WTC11 (cell line): ENCODE results near the gene GPR39. TPM values are rescaled to one million over a fixed set of nuclear protein-coding genes. Genes with fewer than 3 reads are reported as not detected.
A peak's percentile ranks its signal among the peaks of the same experiment; 100 is the strongest.

Experiments
- ATAC-seq: fragments of 200-7000 bp; cut with Tn5 transposase; 2 replicates; pipeline ENCODE4 v1.10.0; 2021; ENCODE audit warnings: mild to moderate bottlenecking, moderate library complexity
- CTCF ChIA-PET: fragments of 300-600 bp; sonication (Branson Sonifier 250); formaldehyde crosslinking; loops from one replicate; lab custom pipeline; 2021; ENCODE audit warnings: antibody characterized with exemption; lab: Charles Lee
- POLR2A ChIA-PET: fragments of 350-600 bp; sonication (Branson Sonifier 250); formaldehyde crosslinking; loops from one replicate; lab custom pipeline; 2021; ENCODE audit warnings: antibody characterized with exemption; lab: Charles Lee
- DNase-seq: peaks from one replicate; pipeline ENCODE4 v3.0.0; 2021; ENCODE audit warnings: low spot score
- H3K27ac Mint-ChIP-seq: 2 replicates; pipeline ENCODE4 v1.8.0; 2021; ENCODE audit warnings: mixed read lengths
- H3K27me3 Mint-ChIP-seq: 2 replicates; pipeline ENCODE4 v1.8.0; 2021; ENCODE audit warnings: low read depth, mild to moderate bottlenecking, moderate library complexity, mixed read lengths
- H3K36me3 Mint-ChIP-seq: 2 replicates; pipeline ENCODE4 v1.8.0; 2021; ENCODE audit warnings: mixed read lengths
- H3K4me1 Mint-ChIP-seq: 2 replicates; pipeline ENCODE4 v1.8.0; 2022; ENCODE audit warnings: mixed read lengths
- H3K4me3 Mint-ChIP-seq: 2 replicates; pipeline ENCODE4 v1.8.0; 2021; ENCODE audit warnings: mild to moderate bottlenecking, moderate library complexity, mixed read lengths
- H3K9me3 Mint-ChIP-seq: 2 replicates; pipeline ENCODE4 v1.8.0; 2021; ENCODE audit warnings: mixed read lengths
- AFF4 ChIP-seq: sonication (generic); formaldehyde crosslinking; IDR thresholded peaks from 2 replicates; pipeline ENCODE4 v1.8.1; 2023; ENCODE audit warnings: mild to moderate bottlenecking, missing genetic modification reagents, borderline replicate concordance
- AR ChIP-seq: fragments of 250-450 bp; sonication (Bioruptor Pico); IDR thresholded peaks from 2 replicates; pipeline ENCODE4 v1.9.0; 2021; ENCODE audit warnings: mild to moderate bottlenecking
- ATF3 ChIP-seq: sonication (generic); formaldehyde crosslinking; conservative IDR thresholded peaks from 2 replicates; pipeline ENCODE4 v1.8.1; 2022; ENCODE audit warnings: mild to moderate bottlenecking, missing genetic modification reagents
- CBFB ChIP-seq: sonication (generic); formaldehyde crosslinking; IDR thresholded peaks from 2 replicates; pipeline ENCODE4 v1.8.1; 2022; ENCODE audit warnings: mild to moderate bottlenecking, low read depth, missing genetic modification reagents
- EMX1 ChIP-seq: fragments of 250-450 bp; sonication (Bioruptor Pico); IDR thresholded peaks from 2 replicates; pipeline ENCODE4 v1.8.0; 2021; ENCODE audit warnings: mild to moderate bottlenecking
- ERG ChIP-seq: fragments of 250-450 bp; sonication (Bioruptor Pico); IDR thresholded peaks from 2 replicates; pipeline ENCODE4 v1.8.0; 2021; ENCODE audit warnings: mild to moderate bottlenecking
- FOXK1 ChIP-seq: sonication (generic); formaldehyde crosslinking; IDR thresholded peaks from 2 replicates; pipeline ENCODE4 v1.8.0; 2022; ENCODE audit warnings: mild to moderate bottlenecking, moderate library complexity, missing genetic modification reagents
- FOXP1 ChIP-seq: sonication (generic); formaldehyde crosslinking; IDR thresholded peaks from 2 replicates; pipeline ENCODE4 v1.8.0; 2022; ENCODE audit warnings: missing genetic modification reagents, mild to moderate bottlenecking, moderate library complexity, borderline replicate concordance
- KAT7 ChIP-seq: sonication (generic); formaldehyde crosslinking; IDR thresholded peaks from 2 replicates; pipeline ENCODE4 v1.8.1; 2023; ENCODE audit warnings: missing genetic modification reagents, mild to moderate bottlenecking, borderline replicate concordance
- MLX ChIP-seq: sonication (generic); formaldehyde crosslinking; IDR thresholded peaks from 2 replicates; pipeline ENCODE4 v1.8.1; 2023; ENCODE audit warnings: mild to moderate bottlenecking, missing genetic modification reagents, moderate library complexity
- MYBL2 ChIP-seq: sonication (generic); formaldehyde crosslinking; IDR thresholded peaks from 2 replicates; pipeline ENCODE4 v1.8.1; 2023; ENCODE audit warnings: mild to moderate bottlenecking, moderate library complexity, missing genetic modification reagents
- NR1H2 ChIP-seq: sonication (generic); formaldehyde crosslinking; IDR thresholded peaks from 2 replicates; pipeline ENCODE4 v1.9.0; 2021; ENCODE audit warnings: mild to moderate bottlenecking, moderate library complexity, missing genetic modification reagents
- PREB ChIP-seq: sonication (generic); formaldehyde crosslinking; IDR thresholded peaks from 2 replicates; pipeline ENCODE4 v1.8.1; 2022; ENCODE audit warnings: mild to moderate bottlenecking, missing genetic modification reagents, moderate library complexity, borderline replicate concordance
- PRRX2 ChIP-seq: fragments of 250-450 bp; sonication (Bioruptor Pico); IDR thresholded peaks from 2 replicates; pipeline ENCODE4 v1.8.0; 2021; ENCODE audit warnings: mild to moderate bottlenecking
- RELA ChIP-seq: sonication (generic); formaldehyde crosslinking; IDR thresholded peaks from 2 replicates; pipeline ENCODE4 v1.8.1; 2022; ENCODE audit warnings: missing genetic modification reagents, mild to moderate bottlenecking, borderline replicate concordance
- SMAD3 ChIP-seq: sonication (generic); formaldehyde crosslinking; IDR thresholded peaks from 2 replicates; pipeline ENCODE4 v1.8.0; 2022; ENCODE audit warnings: missing genetic modification reagents, mild to moderate bottlenecking, borderline replicate concordance
- SP1 ChIP-seq: sonication (generic); formaldehyde crosslinking; conservative IDR thresholded peaks from 2 replicates; pipeline ENCODE4 v1.8.1; 2022; ENCODE audit warnings: missing genetic modification reagents
- STAT6 ChIP-seq: sonication (generic); formaldehyde crosslinking; conservative IDR thresholded peaks from 2 replicates; pipeline ENCODE4 v1.8.1; 2023; ENCODE audit warnings: mild to moderate bottlenecking, low read depth, missing genetic modification reagents, moderate library complexity
- ZBTB21 ChIP-seq: sonication (generic); formaldehyde crosslinking; IDR thresholded peaks from 2 replicates; pipeline ENCODE4 v1.8.1; 2023; ENCODE audit warnings: mild to moderate bottlenecking, missing genetic modification reagents, borderline replicate concordance
- ZNF121 ChIP-seq: sonication (generic); formaldehyde crosslinking; IDR thresholded peaks from 2 replicates; pipeline ENCODE4 v1.8.0; 2023; ENCODE audit warnings: missing genetic modification reagents
- ZNF219 ChIP-seq: sonication (generic); formaldehyde crosslinking; IDR thresholded peaks from 2 replicates; pipeline ENCODE4 v1.8.0; 2023; ENCODE audit warnings: missing genetic modification reagents, mild to moderate bottlenecking, borderline replicate concordance
- ZNF232 ChIP-seq: sonication (generic); formaldehyde crosslinking; IDR thresholded peaks from 2 replicates; pipeline ENCODE4 v1.8.0; 2022; ENCODE audit warnings: mild to moderate bottlenecking, missing genetic modification reagents
- ZNF423 ChIP-seq: fragments of 250-450 bp; sonication (Bioruptor Pico); IDR thresholded peaks from 2 replicates; pipeline ENCODE4 v2.1.2; 2022; ENCODE audit warnings: mild to moderate bottlenecking, moderate library complexity
- total RNA-seq: library from RNA; stranded (reverse); gene quantifications from 3 replicates; pipeline ENCODE4 v1.2.3, GENCODE V29; 2021

GPR39 gene
- total RNA-seq, 1 experiment from 2014 or later, result 0.74 TPM

- CTCF ChIA-PET, result no interaction called here
- POLR2A ChIA-PET, result no interaction called here
- no peak for ATAC-seq
- Mint-ChIP-seq H3K9me3 (no peaks in the 10 kb centered on the region), H3K4me3 (peak overlapping the region; percentile 37), H3K27me3 (peaks cover 91% of the 10 kb centered on the region), H3K36me3 (no peaks in the 10 kb centered on the region), H3K27ac (no peak overlapping the region), H3K4me1 (peaks cover 43% of the 10 kb centered on the region)
- no peak for DNase-seq
- TF ChIP-seq MYBL2 (CRISPR knock-in tag) (no peak), AR (CRISPR knock-in tag) (no peak), SMAD3 (CRISPR knock-in tag) (0 out of 2 replicates have a peak, but pooled peaks have one; percentile 38), ZBTB21 (CRISPR knock-in tag) (no peak), ZNF423 (CRISPR knock-in tag) (no peak), RELA (CRISPR knock-in tag) (no peak), KAT7 (CRISPR knock-in tag) (no peak), ZNF121 (no peak), ERG (CRISPR knock-in tag) (no peak)
Measured at GRCh38 chr2:132417430-132418035, 928 bp downstream of the GPR39 start.

- no peak overlapping the region for H3K4me3 Mint-ChIP-seq
- no peaks in the 10 kb centered on the region for H3K36me3 Mint-ChIP-seq
- ChIA-PET POLR2A (no interaction called here), CTCF (no interaction called here)
- ATAC-seq, result no peak
- H3K27me3 Mint-ChIP-seq, result peaks cover 96% of the 10 kb centered on the region
- peaks cover 42% of the 10 kb centered on the region for H3K4me1 Mint-ChIP-seq
- no peak overlapping the region for H3K27ac Mint-ChIP-seq
- H3K9me3 Mint-ChIP-seq, result no peaks in the 10 kb centered on the region
- no peak for DNase-seq
- TF ChIP-seq ATF3 (CRISPR knock-in tag) (no peak), ZBTB21 (CRISPR knock-in tag) (no peak), FOXK1 (CRISPR knock-in tag) (no peak), CBFB (no peak), FOXP1 (CRISPR knock-in tag) (no peak), SP1 (CRISPR knock-in tag) (no peak), PRRX2 (CRISPR knock-in tag) (no peak), ZNF219 (CRISPR knock-in tag) (no peak), MLX (CRISPR knock-in tag) (no peak), AFF4 (CRISPR knock-in tag) (no peak), PREB (CRISPR knock-in tag) (no peak), EMX1 (CRISPR knock-in tag) (no peak), NR1H2 (CRISPR knock-in tag) (no peak), ZNF232 (CRISPR knock-in tag) (no peak), STAT6 (no peak)
Measured at GRCh38 chr2:132419235-132419634, 2.6 kb downstream of the GPR39 start.
